Measurements from ENCODE around the gene MYD88. TPM values are rescaled to one million over a fixed set of nuclear protein-coding genes. Genes with fewer than 3 reads are reported as not detected.
"Not testable (repeated sequence)": the region's sequence is repeated elsewhere in the genome, so short reads cannot be mapped to it uniquely, and the experiment has no call there.

Gene MYD88
- total RNA-seq, 1 donor from 2014 or later: 32.0 TPM

DNA sequence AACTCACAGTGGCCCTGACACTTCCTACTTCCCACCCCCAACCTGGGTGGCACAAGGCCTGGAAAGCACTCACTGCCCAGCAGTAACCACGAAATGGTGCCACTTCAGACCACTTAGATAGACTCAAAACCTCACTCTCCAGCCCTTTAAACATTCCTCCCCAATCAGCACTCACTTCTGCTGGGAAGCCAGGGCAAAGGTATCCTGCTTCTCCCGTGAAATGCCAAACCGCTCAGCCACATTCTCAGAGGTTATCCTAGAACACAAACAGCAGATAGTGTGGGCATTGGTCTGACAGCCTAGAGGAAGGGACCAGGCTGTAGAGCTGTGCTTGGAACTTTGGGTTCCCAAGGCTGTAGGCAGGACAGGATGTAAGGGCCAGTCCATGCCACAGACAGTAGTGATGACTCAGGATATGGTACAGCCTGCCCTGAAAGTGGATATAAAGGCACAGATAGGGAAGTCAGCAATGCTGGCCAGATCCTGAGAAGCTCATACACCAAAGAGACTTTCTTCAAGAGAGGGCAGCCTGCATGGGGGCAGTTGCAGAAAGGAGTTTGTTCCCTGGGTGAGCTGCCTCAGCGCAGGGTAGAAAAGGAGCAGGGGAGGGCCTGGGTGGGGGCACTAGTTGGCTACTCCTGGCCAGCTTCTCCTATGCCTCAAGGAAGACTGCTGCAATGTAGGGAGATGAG lies 10.7 kb upstream of the MYD88 start:
- Mint-ChIP-seq H3K27ac (no peak overlapping the region), H3K36me3 (ENCODE audit: low read depth) (peaks cover 66% of the 10 kb centered on the region), H3K27me3 (no peaks in the 10 kb centered on the region), H3K9me3 (no peaks in the 10 kb centered on the region), H3K4me1 (peaks cover 11% of the 10 kb centered on the region), H3K4me3 (no peak overlapping the region)
- DNase-seq: no peak
- intact Hi-C loops (cut with micrococcal nuclease): no loop called here

DNA sequence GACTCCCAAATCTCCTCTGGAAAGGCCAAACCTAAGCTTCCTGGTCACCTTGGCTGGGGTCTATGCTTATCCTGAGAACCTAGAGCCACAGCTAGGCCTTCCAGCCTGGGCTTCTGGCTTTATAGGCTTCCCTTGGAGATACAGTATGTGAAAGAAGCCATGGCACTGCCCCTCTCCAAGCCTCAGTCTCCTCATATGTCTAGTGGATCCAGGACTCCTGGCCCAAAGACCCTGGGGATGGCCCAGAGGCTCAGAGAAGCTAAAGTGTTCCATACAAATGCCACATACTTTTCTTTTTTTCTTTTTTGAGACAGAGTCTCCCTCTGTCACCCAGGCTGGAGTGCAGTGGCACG lies 10.2 kb upstream of the MYD88 start:
- Mint-ChIP-seq H3K4me1 (peaks cover 14% of the 10 kb centered on the region), H3K9me3 (no peaks in the 10 kb centered on the region), H3K27ac (no peak overlapping the region), H3K4me3 (no peak overlapping the region), H3K36me3 (ENCODE audit: low read depth) (peaks cover 64% of the 10 kb centered on the region), H3K27me3 (no peaks in the 10 kb centered on the region)
- DNase-seq: no peak
- intact Hi-C loops (cut with micrococcal nuclease): no loop called here

DNA sequence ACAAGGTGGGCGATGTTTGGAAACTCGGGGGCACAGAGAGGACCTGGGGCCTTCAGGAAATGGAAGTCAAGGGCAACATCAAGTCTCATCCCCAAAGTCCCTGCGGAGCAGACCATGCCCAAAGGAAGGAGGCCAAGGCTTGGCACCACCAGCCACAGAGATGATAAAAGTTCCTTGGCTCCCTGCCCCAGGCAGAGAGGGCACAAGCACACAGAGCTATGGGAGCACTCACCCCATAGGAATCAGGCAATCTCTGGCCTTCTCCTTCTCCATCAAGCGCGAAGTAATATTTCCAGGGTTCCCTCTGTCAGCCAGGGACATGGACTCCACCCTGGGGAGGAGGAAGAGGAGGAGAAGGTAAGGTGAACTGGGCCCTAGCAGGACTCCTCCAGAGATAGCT lies 9.4 kb upstream of the MYD88 start:
- intact Hi-C loops (cut with micrococcal nuclease): no loop called here
- Mint-ChIP-seq H3K4me1 (peaks cover 16% of the 10 kb centered on the region), H3K27ac (no peak overlapping the region), H3K4me3 (no peak overlapping the region), H3K9me3 (no peaks in the 10 kb centered on the region), H3K36me3 (ENCODE audit: low read depth) (peaks cover 65% of the 10 kb centered on the region), H3K27me3 (no peaks in the 10 kb centered on the region)
- DNase-seq: no peak

DNA sequence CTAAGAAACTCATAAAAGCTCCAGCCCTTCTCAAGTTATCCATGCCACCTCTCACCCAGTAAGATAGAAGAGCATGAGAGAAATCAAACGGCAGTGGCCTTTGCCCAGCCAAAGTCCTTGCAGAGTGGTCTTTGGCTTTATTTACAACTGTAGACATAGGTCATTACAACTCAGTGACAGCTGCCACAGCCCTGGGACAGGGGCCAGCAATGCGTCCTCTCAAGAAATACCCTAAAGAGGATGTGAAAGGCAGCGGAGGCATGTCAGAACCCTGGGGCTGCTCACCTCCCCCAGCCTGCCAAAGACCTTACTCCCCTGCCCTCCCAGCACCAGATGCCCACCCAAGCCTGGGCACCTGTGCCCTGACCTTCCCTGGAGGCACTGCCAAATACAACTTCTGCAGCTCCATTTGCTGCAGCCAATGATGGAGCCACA lies 7.8 kb upstream of the MYD88 start:
- Mint-ChIP-seq H3K27ac (no peak overlapping the region), H3K27me3 (no peaks in the 10 kb centered on the region), H3K36me3 (ENCODE audit: low read depth) (peaks cover 66% of the 10 kb centered on the region), H3K9me3 (no peaks in the 10 kb centered on the region), H3K4me3 (no peak overlapping the region), H3K4me1 (peaks cover 26% of the 10 kb centered on the region)
- no peak for DNase-seq
- intact Hi-C loops (cut with micrococcal nuclease): no loop called here

DNA sequence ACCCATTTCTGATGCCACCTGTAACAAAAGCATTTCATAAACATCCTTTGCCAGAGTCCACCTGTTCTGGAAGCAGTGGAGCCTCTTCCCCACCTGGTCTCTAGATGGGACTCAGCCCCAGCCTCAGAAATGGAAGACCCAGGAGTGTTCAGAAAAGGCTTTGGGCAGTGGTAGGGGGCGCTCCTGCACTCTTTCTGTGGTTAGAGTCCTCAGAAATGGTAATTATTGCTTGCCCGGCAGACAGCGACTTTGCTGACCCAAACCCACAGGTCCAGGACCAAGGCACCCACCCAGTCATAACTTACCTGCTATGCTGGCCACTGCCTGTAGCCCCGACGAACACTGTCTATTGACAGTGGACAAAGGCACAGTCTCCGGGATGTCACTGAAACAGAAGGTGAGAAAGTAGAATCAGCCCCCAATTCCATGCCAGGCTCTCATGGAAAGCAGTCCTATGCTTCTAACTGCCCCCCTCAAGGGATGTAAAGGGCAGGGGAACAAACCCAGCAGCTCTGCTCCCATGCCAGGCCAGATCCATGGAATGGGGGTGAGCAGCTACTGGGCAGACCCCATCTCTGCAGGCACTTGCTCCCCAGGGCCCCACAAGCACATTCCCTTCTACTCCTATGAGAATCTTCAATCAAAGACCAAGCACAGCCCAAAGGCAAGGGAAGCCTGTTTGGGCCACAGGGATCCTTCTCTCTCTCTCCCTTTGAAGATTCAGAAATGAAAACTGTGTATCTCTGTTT lies 6.7 kb upstream of the MYD88 start:
- peaks cover 62% of the 10 kb centered on the region for H3K36me3 Mint-ChIP-seq (ENCODE audit: low read depth)
- peak; percentile 71 for DNase-seq
- H3K27ac Mint-ChIP-seq: no peak overlapping the region
- intact Hi-C loops (cut with micrococcal nuclease): no loop called here
- H3K4me1 Mint-ChIP-seq: peaks cover 33% of the 10 kb centered on the region
- no peaks in the 10 kb centered on the region for H3K27me3 Mint-ChIP-seq
- H3K9me3 Mint-ChIP-seq: no peaks in the 10 kb centered on the region
- H3K4me3 Mint-ChIP-seq: no peak overlapping the region

DNA sequence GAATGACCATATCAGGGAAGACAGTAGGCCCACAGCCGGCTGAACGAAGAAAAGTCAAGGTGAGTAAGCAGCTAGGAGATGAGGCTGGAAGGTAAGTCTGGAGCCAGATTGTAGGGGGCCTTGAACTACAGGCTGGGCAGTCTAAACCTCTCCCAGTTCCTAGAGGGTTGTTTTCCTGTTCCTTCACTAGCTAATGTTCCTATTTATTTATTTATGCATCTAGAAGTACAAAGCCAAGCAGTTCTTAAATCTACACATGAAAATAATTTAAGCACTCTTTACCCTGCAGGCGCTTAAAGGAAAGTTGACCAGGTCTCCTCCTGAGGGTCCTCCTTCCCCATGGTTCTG lies 5.3 kb upstream of the MYD88 start:
- H3K27ac Mint-ChIP-seq: no peak overlapping the region
- H3K4me3 Mint-ChIP-seq: no peak overlapping the region
- H3K36me3 Mint-ChIP-seq (ENCODE audit: low read depth): peaks cover 53% of the 10 kb centered on the region
- H3K4me1 Mint-ChIP-seq: peaks cover 41% of the 10 kb centered on the region
- no peaks in the 10 kb centered on the region for H3K27me3 Mint-ChIP-seq
- intact Hi-C loops (cut with micrococcal nuclease): no loop called here
- no peaks in the 10 kb centered on the region for H3K9me3 Mint-ChIP-seq
- DNase-seq: no peak

DNA sequence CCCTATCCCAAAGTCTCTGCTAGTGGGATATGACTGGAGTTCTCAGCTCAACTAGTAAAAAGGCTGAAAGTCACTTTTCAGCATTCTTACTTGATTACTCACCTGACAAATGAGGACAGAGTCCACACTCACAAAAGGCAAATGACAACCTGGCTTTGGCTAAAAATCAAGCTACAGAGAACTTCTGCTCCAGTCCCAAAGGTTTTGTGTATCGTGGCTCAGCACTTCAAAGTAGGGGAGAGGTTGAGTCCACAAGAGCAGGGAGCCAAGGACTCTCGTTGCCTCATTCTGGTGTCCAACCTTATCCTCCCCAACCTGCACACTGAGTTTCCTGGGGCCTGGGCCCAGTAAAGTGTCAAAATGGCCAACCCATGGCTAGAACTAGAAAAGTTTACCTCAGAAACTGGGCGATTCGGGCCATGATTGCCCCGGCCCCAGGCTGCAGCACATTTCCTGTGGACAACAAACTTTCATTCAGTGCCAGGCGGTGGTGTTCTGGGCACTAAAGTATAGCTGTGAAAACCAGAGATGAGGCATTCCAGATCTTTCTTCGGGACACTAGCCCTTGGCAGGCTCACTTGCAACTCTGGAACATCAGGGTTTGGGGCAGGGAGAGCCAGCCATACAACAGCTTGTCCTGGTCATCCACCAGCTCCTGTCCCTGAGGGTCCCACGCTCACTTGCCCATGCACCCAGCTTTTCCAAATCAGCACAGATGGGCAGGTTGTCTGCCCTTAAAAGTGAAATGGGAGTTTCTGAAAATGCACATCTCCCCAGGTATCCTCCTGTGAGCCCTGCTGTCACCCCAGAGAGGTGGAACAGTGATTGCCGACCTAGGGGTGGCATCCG lies 4.7 kb upstream of the MYD88 start:
- intact Hi-C loops (cut with micrococcal nuclease): no loop called here
- Mint-ChIP-seq H3K4me1 (peaks cover 43% of the 10 kb centered on the region), H3K27me3 (no peaks in the 10 kb centered on the region), H3K4me3 (no peak overlapping the region), H3K27ac (no peak overlapping the region), H3K9me3 (no peaks in the 10 kb centered on the region), H3K36me3 (ENCODE audit: low read depth) (peaks cover 52% of the 10 kb centered on the region)
- DNase-seq: no peak

DNA sequence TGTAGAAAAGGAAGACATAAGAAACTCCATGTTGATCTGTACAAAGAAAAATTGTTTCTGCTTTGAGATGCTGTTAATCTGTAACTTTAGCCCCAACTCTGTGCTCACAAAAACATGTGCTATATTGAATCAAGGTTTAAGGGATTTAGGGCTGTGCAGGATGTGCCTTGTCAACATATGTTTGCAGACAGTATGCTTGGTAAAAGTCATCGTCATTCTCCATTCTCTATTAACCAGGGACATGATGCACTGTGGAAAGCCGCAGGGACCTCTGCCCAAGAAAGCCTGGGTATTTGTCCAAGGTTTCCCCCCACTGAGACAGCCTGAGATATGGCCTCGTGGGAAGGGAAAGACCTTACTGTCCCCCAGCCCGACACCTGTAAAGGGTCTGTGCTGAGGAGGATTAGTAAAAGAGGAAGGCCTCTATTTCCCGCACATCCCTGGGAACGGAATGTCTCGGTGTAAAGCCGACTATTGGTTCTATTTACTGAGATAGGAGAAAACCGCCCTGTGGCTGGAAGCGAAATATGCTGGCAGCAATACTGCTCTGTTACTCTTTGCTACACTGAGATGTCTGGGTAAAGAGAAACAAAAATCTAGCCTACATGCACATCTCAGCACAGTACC lies 3.8 kb upstream of the MYD88 start:
- Mint-ChIP-seq H3K4me1 (peaks cover 49% of the 10 kb centered on the region), H3K4me3 (peak overlapping the region; percentile 90), H3K36me3 (ENCODE audit: low read depth) (peaks cover 44% of the 10 kb centered on the region)
- H3K27ac Mint-ChIP-seq, H3K27me3 Mint-ChIP-seq, H3K9me3 Mint-ChIP-seq, DNase-seq: not testable (repeated sequence)
- intact Hi-C loops (cut with micrococcal nuclease): loop anchor here (5.0 kb wide), 1 partner anchor 363 kb away; the partner anchor contains the start of gene EXOG

DNA sequence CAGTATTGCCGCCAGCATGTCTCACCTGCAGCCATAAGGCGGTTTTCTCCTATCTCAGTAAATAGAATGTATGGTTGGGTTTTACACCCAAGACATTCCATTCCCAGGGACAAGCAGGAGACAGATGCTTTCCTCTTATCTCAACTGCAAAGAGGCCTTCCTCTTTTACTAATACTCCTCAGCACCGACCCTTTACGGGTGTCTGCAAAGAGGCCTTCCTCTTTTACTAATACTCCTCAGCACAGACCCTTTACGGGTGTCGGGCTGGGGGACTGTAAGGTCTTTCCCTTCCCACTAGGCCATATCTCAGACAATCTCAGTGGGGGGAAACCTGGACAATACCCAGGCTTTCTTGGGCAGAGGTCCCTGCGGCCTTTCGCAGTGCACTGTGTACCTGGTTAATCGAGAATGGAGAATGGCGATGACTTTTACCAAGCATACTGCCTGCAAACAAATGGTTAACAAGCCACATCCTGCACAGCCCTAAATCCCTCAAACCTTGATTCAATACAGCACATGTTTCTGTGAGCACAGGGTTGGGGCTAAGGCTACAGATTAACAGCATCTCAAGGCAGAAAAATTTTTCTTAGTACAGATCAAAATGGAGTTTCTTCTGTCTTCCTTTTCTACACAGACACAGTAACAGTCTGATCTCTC lies 2.7 kb upstream of the MYD88 start:
- intact Hi-C loops (cut with micrococcal nuclease): loop anchor here (2.0 to 5.0 kb wide), 5 partner anchors 15 to 1143 kb away; partner anchors contain the start of genes ACVR2B, EPM2AIP1, EXOG and MLH1
- Mint-ChIP-seq H3K27ac (peak overlapping the region; percentile 88), H3K4me3 (peak overlapping the region; percentile 90), H3K36me3 (ENCODE audit: low read depth) (peaks cover 42% of the 10 kb centered on the region), H3K4me1 (peaks cover 60% of the 10 kb centered on the region)
- H3K27me3 Mint-ChIP-seq, H3K9me3 Mint-ChIP-seq: not testable (repeated sequence)
- DNase-seq: peak; percentile 83

DNA sequence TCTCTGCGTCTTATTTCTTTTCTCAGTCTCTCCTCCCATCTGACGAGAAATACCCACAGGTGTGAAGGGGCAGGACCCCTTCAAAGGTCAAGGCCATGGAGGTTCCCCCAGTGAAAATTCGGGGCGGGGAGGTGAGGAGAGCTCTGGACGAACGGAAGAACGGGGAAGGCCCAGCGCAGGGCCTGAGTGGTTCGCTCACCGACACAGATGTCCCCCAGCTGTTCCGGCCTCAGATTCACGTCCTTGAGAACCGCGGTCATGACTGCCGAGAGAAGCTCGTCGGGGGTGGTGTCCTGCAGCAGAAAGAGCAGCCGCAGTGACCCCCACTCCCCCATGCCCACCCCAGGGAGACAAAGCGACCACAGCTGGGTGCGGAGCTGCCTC lies 2.1 kb upstream of the MYD88 start:
- H3K27ac Mint-ChIP-seq: peak overlapping the region; percentile 88
- peak; percentile 75 for DNase-seq
- peak overlapping the region; percentile 90 for H3K4me3 Mint-ChIP-seq
- H3K9me3 Mint-ChIP-seq: no peaks in the 10 kb centered on the region
- no peaks in the 10 kb centered on the region for H3K27me3 Mint-ChIP-seq
- peaks cover 64% of the 10 kb centered on the region for H3K4me1 Mint-ChIP-seq
- intact Hi-C loops (cut with micrococcal nuclease): loop anchor here (2.0 to 5.0 kb wide), 5 partner anchors 14 to 1144 kb away; partner anchors contain the start of genes ACVR2B, EPM2AIP1, EXOG and MLH1
- peaks cover 42% of the 10 kb centered on the region for H3K36me3 Mint-ChIP-seq (ENCODE audit: low read depth)

DNA sequence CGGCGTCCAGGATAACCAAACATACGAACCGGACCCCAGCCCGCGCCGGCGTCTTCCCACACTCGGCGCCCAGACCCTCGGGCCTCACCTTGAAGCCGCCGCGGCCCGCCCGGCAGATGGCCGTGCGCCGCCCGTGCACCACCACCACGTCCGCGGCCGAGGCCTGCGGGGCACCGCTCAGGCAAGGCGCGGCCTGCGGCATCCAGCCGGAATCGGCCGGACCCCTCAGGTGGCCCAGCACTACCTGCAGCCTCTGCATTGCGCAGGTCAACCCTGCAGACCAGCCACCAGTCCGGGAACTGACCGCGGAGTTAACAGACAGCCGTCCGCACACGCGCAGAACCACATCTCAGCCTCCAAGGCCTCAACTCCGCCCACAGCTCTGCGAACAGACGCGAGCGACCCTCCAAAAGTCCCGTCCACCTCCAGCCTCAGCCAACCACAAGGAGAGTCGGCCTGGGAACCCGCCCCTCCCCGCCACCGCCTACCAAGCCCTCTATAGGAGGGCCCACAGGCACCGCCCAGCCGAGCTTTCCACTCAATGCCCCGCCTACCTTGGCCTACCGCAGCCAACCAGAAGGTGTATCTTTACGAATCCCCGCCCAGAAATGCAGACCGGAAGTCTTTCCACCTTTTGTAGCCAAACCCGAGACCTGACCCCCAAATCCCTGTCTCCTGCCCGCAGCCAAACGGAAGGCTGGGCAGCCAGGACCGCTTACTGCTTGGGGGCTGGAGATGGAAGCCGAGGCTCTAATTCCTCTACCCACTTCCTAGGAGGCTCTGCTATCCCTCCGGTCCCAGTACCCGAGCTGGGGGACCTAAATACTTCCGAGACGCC lies 1.5 kb upstream of the MYD88 start, which contains the start of gene ACAA1:
Gene ACAA1 (minus strand): TSS at position 351 of the 838 bp plus-strand sequence. CDS start 92 bp downstream, at position 259.
- Mint-ChIP-seq H3K9me3 (no peaks in the 10 kb centered on the region), H3K27me3 (no peaks in the 10 kb centered on the region), H3K4me1 (peaks cover 64% of the 10 kb centered on the region), H3K27ac (peak within 1 kb of the TSS; percentile 99), H3K36me3 (ENCODE audit: low read depth) (peaks cover 42% of the 10 kb centered on the region), H3K4me3 (peak within 1 kb of the TSS; percentile 90)
- intact Hi-C loops (cut with micrococcal nuclease): loop anchor here (1.0 to 5.0 kb wide), 8 partner anchors 14 to 1144 kb away; partner anchors contain the start of genes ACVR2B, EPM2AIP1, EXOG and MLH1
- DNase-seq: peak; percentile 99

DNA sequence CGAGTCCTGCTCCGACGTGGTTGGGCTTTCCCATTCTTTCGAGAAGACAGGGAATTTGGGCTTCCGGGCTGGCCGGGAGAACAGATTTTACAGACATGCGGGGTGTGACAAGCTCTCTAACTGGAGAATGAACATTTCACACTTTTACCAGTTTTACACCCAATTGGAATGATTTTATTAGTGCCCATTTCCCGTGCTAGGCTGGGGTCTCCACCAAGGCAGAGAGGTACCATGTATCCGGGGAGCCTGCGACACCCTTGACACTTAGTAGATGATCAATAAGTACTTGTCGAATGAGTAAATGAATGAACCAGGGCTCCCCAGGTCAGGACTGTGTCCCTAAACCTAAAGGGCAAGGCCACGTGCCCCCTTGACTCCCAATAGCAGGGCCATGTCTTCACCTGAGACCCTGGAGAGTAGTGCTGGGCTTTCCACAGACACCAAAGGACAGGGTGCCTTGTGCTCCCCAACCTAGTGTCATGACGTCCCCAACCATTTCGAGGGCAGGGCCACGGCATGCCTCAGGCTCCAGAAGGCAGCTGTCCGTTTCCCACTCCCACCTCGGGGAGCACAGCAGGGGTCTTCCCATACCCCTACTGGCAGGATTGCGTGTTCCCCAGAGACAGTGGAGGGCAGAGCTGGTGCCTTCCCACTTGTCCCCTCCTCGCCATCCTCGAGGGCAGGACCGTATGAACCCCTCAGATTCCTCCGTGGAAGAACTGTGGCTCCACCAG lies 679 bp upstream of the MYD88 start:
- intact Hi-C loops (cut with micrococcal nuclease): loop anchor here (1.0 to 5.0 kb wide), 8 partner anchors 13 to 1145 kb away; partner anchors contain the start of genes ACVR2B, EPM2AIP1, EXOG and MLH1
- Mint-ChIP-seq H3K4me3 (peak overlapping the region; percentile 90), H3K4me1 (peaks cover 62% of the 10 kb centered on the region), H3K27me3 (no peaks in the 10 kb centered on the region), H3K36me3 (ENCODE audit: low read depth) (peaks cover 42% of the 10 kb centered on the region), H3K27ac (peak overlapping the region; percentile 99), H3K9me3 (no peaks in the 10 kb centered on the region)
- DNase-seq: peak; percentile 77
